GM12878 (cell line): ENCODE data around the gene CYP26A1. TPM values are rescaled to one million over a fixed set of nuclear protein-coding genes. Genes with fewer than 3 reads are reported as not detected.
A peak's percentile ranks its signal among the peaks of the same experiment; 100 is the strongest.

Source experiments
- ATAC-seq: fragments of 200-7000 bp; cut with Tn5 transposase; 3 replicates; pipeline ENCODE4 v1.9.1; 2020; ENCODE audit warnings: mild to moderate bottlenecking, moderate library complexity
- BruUV-seq: library from RNA; stranded (reverse); fragments of 400-500 nt; replicated peaks from 2 replicates; lab custom pipeline; 2021; lab: Mats Ljungman, UMichigan
- CTCF ChIA-PET: fragments of 300-600 bp; sonication (Branson Sonifier 250); formaldehyde crosslinking; extraction: SDS; loops from one replicate; lab custom pipeline; 2021; ENCODE audit warnings: inconsistent platforms; lab: Yijun Ruan, JAX
- POLR2A ChIA-PET: fragments of 350-600 bp; formaldehyde crosslinking; extraction: SDS; loops from one replicate; lab custom pipeline; 2021; ENCODE audit warnings: inconsistent platforms; lab: Charles Lee
- RAD21 ChIA-PET: fragments of 300-600 bp; sonication (Branson Sonifier 250); formaldehyde crosslinking; loops from one replicate; lab custom pipeline; 2023; ENCODE audit warnings: antibody characterized with exemption; ENCODE audit not compliant: unreplicated experiment; lab: Charles Lee
- SMC1A ChIA-PET: fragments of 300-600 bp; sonication (Branson Sonifier 250); formaldehyde crosslinking; loops from one replicate; lab custom pipeline; 2023; ENCODE audit not compliant: unreplicated experiment, uncharacterized antibody; lab: Charles Lee
- DNase-seq: peaks from one replicate; pipeline ENCODE4 v3.0.0-alpha.2; 2011; ENCODE audit warnings: low read depth, low spot score
- FAIRE-seq: peaks from 3 replicates; lab custom pipeline; 2011; peaks lifted over from hg19 to GRCh38; lab: Jason Lieb, UNC
- H2AFZ ChIP-seq: 2 replicates; pipeline ENCODE4 v1.6.0; 2011; ENCODE audit warnings: low read depth, low read length, control low read depth; ENCODE audit not compliant: control insufficient read depth
- H3K27ac ChIP-seq: 2 replicates; pipeline ENCODE4 v1.5.1; 2011; ENCODE audit warnings: control low read depth; ENCODE audit not compliant: control insufficient read depth, insufficient read depth
- H3K27me3 ChIP-seq, 2 experiments: replicated peaks in 1 of 2; 2 replicates each; pipeline versions ENCODE4 v1.6.0 to v1.6.1; 2011; ENCODE audit warnings: low read length in 1 of 2; ENCODE audit not compliant: control insufficient read depth in 2 of 2, insufficient read depth in 2 of 2
- H3K36me3 ChIP-seq, 2 experiments: 2 replicates each; pipeline ENCODE4 v1.5.1; 2011; ENCODE audit warnings: low read length in 1 of 2; ENCODE audit not compliant: control insufficient read depth in 2 of 2, insufficient read depth in 2 of 2
- H3K4me1 ChIP-seq: 2 replicates; pipeline ENCODE4 v1.6.1; 2011; ENCODE audit warnings: mild to moderate bottlenecking, low read length, moderate library complexity, mixed read lengths; ENCODE audit not compliant: control insufficient read depth, insufficient read depth
- H3K4me2 ChIP-seq: 2 replicates; pipeline ENCODE4 v1.6.0; 2011; ENCODE audit warnings: control low read depth; ENCODE audit not compliant: control insufficient read depth, insufficient read depth
- H3K4me3 ChIP-seq: fragments of 200-600 bp; sonication (generic); 2 replicates; pipeline ENCODE4 v1.5.1; 2016
- H3K79me2 ChIP-seq: 2 replicates; pipeline ENCODE4 v1.6.0; 2011; ENCODE audit warnings: low read length; ENCODE audit not compliant: control insufficient read depth, insufficient read depth
- H3K9ac ChIP-seq: 2 replicates; pipeline ENCODE4 v1.8.0; 2011; ENCODE audit warnings: low read length, control low read depth, mixed read lengths; ENCODE audit not compliant: control insufficient read depth, insufficient read depth
- H3K9me3 ChIP-seq: replicated peaks from 3 replicates; pipeline ENCODE4 v1.5.1; 2011; ENCODE audit warnings: mild to moderate bottlenecking, low read length; ENCODE audit not compliant: control insufficient read depth, insufficient read depth
- H4K20me1 ChIP-seq: 2 replicates; pipeline ENCODE4 v1.6.0; 2011; ENCODE audit not compliant: control insufficient read depth, insufficient read depth
- CHD4 ChIP-seq: fragments of 200-600 bp; sonication (generic); IDR thresholded peaks from 2 replicates; pipeline ENCODE4 v1.6.1; 2016; ENCODE audit warnings: mild to moderate bottlenecking
- EGR1 ChIP-seq, 2 experiments: IDR thresholded peaks; 1 replicate in 1 of 2; 2 replicates in 1 of 2; pipeline ENCODE4 v1.6.1; 2011 to 2012; ENCODE audit warnings: low read depth in 2 of 2, low read length in 2 of 2, borderline replicate concordance in 1 of 2, mild to moderate bottlenecking in 1 of 2, moderate library complexity in 1 of 2
- HDAC6 ChIP-seq: fragments of 200-600 bp; sonication (generic); IDR thresholded peaks from one replicate; pipeline ENCODE4 v1.8.0; 2017; ENCODE audit warnings: antibody characterized with exemption; ENCODE audit not compliant: unreplicated experiment
- JUNB ChIP-seq: IDR thresholded peaks from 2 replicates; pipeline ENCODE4 v1.6.1; 2016; ENCODE audit warnings: antibody characterized with exemption, mild to moderate bottlenecking
- MAX ChIP-seq: IDR thresholded peaks from 2 replicates; pipeline ENCODE4 v1.6.1; 2012; ENCODE audit warnings: low read depth, low read length, improper control_type of control experiment
- POLR2AphosphoS5 ChIP-seq: IDR thresholded peaks from 2 replicates; pipeline ENCODE4 v1.6.1; 2011; ENCODE audit warnings: mild to moderate bottlenecking, low read length, inconsistent platforms
- RB1 ChIP-seq: fragments of 450-650 bp; formaldehyde crosslinking; IDR thresholded peaks from 2 replicates; pipeline ENCODE4 v1.6.1; 2017; ENCODE audit warnings: mild to moderate bottlenecking, borderline replicate concordance
- SIN3A ChIP-seq: IDR thresholded peaks from 2 replicates; pipeline ENCODE4 v1.6.1; 2012; ENCODE audit warnings: low read depth, low read length, improper control_type of control experiment
- SP1 ChIP-seq: IDR thresholded peaks from one replicate; pipeline ENCODE4 v1.6.1; 2011; ENCODE audit warnings: low read depth, low read length
- ZZZ3 ChIP-seq: IDR thresholded peaks from 2 replicates; pipeline ENCODE4 v1.6.1; 2011; ENCODE audit warnings: low read depth; ENCODE audit not compliant: control insufficient read depth, insufficient read length
- WGBS: methylation state at CpG from one replicate; pipeline ENCODE4 v1.1.6; 2016; ENCODE audit warnings: low lambda C conversion rate; ENCODE audit not compliant: insufficient replicate concordance, insufficient coverage; ENCODE audit errors: missing lambda C conversion rate; 5-methylcytosine and 5-hydroxymethylcytosine counted together
- in situ Hi-C: fragments of 300-500 bp; cut with MboI; formaldehyde crosslinking; loops from 9 replicates; pipeline ENCODE4 v1.14.3; 2018; ENCODE audit warnings: mixed read lengths
- intact Hi-C: fragments of 100-400 bp; cut with micrococcal nuclease; formaldehyde crosslinking; loops from one replicate; pipeline ENCODE4 v1.14.2; 2022; ENCODE audit not compliant: unreplicated experiment
- polyA plus RNA-seq, 11 experiments: library from polyadenylated mRNA; depleted of rRNA in 4 of 11; unstranded in 6 of 11; stranded (reverse) in 5 of 11; fragments of >200 nt; fragmentation: Nextera tagmentation in 4 of 11; fragmentation: Illumina TruSeq in 1 of 11; extraction: Ambion mirVana in 4 of 11; extraction: Trizol in 1 of 11; gene quantifications; 1 replicate in 1 of 11; 2 replicates in 10 of 11; pipeline versions ENCODE4 v1.2.1 to v1.2.3, GENCODE V29; 2011 to 2016; ENCODE audit warnings: inconsistent platforms in 2 of 11, missing spikeins in 2 of 11, low read depth in 1 of 11
- total RNA-seq, 4 experiments: library from RNA; depleted of rRNA in 3 of 4; stranded (reverse); fragments of >200 nt in 3 of 4; fragmentation: Illumina TruSeq in 1 of 4; extraction: Trizol in 1 of 4; gene quantifications; 2 replicates each; pipeline versions ENCODE4 v1.2.1 to v1.2.3, GENCODE V29; 2013 to 2021
- TF ChIP-seq, protein P1 (sequence below), 3 experiments: IDR thresholded peaks in 2 of 3; conservative IDR thresholded peaks in 1 of 3; 2 replicates each; pipeline ENCODE4 v1.5.1; 2011; ENCODE audit warnings: low read depth in 3 of 3, low read length in 3 of 3, mild to moderate bottlenecking in 3 of 3, control low read depth in 2 of 3, moderate library complexity in 2 of 3, inconsistent platforms in 1 of 3, mixed read lengths in 1 of 3; ENCODE audit not compliant: control insufficient read depth in 2 of 3, insufficient read depth in 1 of 3; ENCODE audit errors: extremely low read depth in 1 of 3
- TF ChIP-seq, protein P2 (sequence below): IDR thresholded peaks from 2 replicates; pipeline ENCODE4 v1.6.1; 2012; ENCODE audit warnings: low read depth, low read length, improper control_type of control experiment

Gene CYP26A1
- total and polyA plus RNA-seq, 10 of the 15 experiments (the other 5 are each of a cell fraction or from before 2014, with no cell fraction given) = not detected

GRCh38 chr10:93068411-93069244 is 5.1 kb upstream of the CYP26A1 start:
- Histone ChIP-seq H4K20me1 (no peaks in the 10 kb centered on the region), H2AFZ (no peak overlapping the region), H3K36me3 (no peaks in the 10 kb centered on the region), H3K4me1 (no peaks in the 10 kb centered on the region), H3K4me3 (no peak overlapping the region)
- DNase-seq (no peak), ATAC-seq (no peak)
- POLR2A ChIA-PET = no interaction called here
- intact Hi-C loops (no loop called here), in situ Hi-C loops (no loop called here)
- TF ChIP-seq, protein P1, sequence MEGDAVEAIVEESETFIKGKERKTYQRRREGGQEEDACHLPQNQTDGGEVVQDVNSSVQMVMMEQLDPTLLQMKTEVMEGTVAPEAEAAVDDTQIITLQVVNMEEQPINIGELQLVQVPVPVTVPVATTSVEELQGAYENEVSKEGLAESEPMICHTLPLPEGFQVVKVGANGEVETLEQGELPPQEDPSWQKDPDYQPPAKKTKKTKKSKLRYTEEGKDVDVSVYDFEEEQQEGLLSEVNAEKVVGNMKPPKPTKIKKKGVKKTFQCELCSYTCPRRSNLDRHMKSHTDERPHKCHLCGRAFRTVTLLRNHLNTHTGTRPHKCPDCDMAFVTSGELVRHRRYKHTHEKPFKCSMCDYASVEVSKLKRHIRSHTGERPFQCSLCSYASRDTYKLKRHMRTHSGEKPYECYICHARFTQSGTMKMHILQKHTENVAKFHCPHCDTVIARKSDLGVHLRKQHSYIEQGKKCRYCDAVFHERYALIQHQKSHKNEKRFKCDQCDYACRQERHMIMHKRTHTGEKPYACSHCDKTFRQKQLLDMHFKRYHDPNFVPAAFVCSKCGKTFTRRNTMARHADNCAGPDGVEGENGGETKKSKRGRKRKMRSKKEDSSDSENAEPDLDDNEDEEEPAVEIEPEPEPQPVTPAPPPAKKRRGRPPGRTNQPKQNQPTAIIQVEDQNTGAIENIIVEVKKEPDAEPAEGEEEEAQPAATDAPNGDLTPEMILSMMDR (IDR thresholded peaks at IDR 0.05 in 2 of 3, conservative IDR thresholded peaks at IDR 0.05 in 1 of 3; ENCODE audit: control insufficient read depth in 2 of 3, extremely low read depth in 1 of 3, insufficient read depth in 1 of 3, low read depth in 3 of 3, low read length in 3 of 3) = no peak
- TF ChIP-seq HDAC6 = peak; percentile 93
- TF ChIP-seq, all 136 proteins: peak for 1
- 30% methylated on average over 69 of the region's 73 CpGs for WGBS
- ChIA-PET SMC1A (no interaction called here), RAD21 (no interaction called here), CTCF (no interaction called here)
- Histone ChIP-seq H3K4me2 (no peak overlapping the region), H3K79me2 (no peaks in the 10 kb centered on the region), H3K27ac (no peak overlapping the region), H3K9ac (no peak overlapping the region), H3K27me3 (peaks cover 21 to 42% of the 10 kb centered on the region in 2 experiments), H3K9me3 (no peaks in the 10 kb centered on the region)
- no peak for FAIRE-seq
- BruUV-seq = no TSS peak

DNA sequence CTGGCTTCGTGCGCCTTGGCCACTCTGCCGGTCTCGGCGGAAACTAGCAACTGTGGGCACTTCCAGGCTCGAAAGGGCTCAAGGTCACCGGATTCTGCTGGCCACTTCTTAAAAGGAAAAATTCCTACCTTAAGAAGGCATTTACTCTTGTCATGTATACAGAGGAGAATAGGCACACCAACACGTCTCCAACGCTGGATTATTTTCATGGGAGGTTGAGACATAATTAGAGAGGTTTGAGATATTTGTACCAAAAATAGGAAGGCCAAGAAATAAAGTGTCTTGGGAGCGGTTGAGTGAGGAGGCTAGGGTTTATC is 4.5 kb upstream of the CYP26A1 start:
- Histone ChIP-seq H3K4me2 (no peak overlapping the region), H3K9me3 (no peaks in the 10 kb centered on the region), H2AFZ (no peak overlapping the region), H3K79me2 (no peaks in the 10 kb centered on the region), H3K9ac (no peak overlapping the region), H3K4me3 (no peak overlapping the region), H3K4me1 (no peaks in the 10 kb centered on the region), H4K20me1 (no peaks in the 10 kb centered on the region), H3K27ac (no peak overlapping the region), H3K36me3 (no peaks in the 10 kb centered on the region), H3K27me3 (peaks cover 21 to 46% of the 10 kb centered on the region in 2 experiments)
- FAIRE-seq (no peak), DNase-seq (no peak), ATAC-seq (no peak)
- BruUV-seq = no TSS peak
- in situ Hi-C loops (no loop called here), intact Hi-C loops (no loop called here)
- ChIA-PET RAD21 (no interaction called here), SMC1A (no interaction called here), POLR2A (no interaction called here), CTCF (no interaction called here)
- 69% methylated on average over 10 of the region's 10 CpGs for WGBS
- TF ChIP-seq ZZZ3 (no peak), RB1 (no peak), EGR1 (IDR thresholded peaks at IDR 0.05; ENCODE audit: borderline replicate concordance in 1 of 2, low read depth in 2 of 2, low read length in 2 of 2) (no peak), JUNB (no peak), MAX (no peak), SP1 (no peak), SIN3A (no peak), CHD4 (no peak), POLR2AphosphoS5 (no peak)
- TF ChIP-seq, protein P2, sequence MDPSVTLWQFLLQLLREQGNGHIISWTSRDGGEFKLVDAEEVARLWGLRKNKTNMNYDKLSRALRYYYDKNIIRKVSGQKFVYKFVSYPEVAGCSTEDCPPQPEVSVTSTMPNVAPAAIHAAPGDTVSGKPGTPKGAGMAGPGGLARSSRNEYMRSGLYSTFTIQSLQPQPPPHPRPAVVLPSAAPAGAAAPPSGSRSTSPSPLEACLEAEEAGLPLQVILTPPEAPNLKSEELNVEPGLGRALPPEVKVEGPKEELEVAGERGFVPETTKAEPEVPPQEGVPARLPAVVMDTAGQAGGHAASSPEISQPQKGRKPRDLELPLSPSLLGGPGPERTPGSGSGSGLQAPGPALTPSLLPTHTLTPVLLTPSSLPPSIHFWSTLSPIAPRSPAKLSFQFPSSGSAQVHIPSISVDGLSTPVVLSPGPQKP = no peak
